Neural cell (in vitro differentiated cells): ENCODE data around the gene TMEM63B.

Source experiments
- EP300 ChIP-seq: fragments of 450-650 bp; conservative IDR thresholded peaks from 2 replicates; pipeline ENCODE4 v1.6.1; 2014; ENCODE audit warnings: antibody characterized with exemption, mild to moderate bottlenecking, moderate library complexity; ENCODE audit not compliant: poor library complexity, severe bottlenecking
- EZH2 ChIP-seq: fragments of 200-600, 300-800 bp; shearing (Covaris generic), sonication (generic); IDR thresholded peaks from 2 replicates; pipeline ENCODE4 v1.6.1; 2014; ENCODE audit warnings: antibody characterized with exemption, low read length, borderline replicate concordance, mild to moderate bottlenecking; ENCODE audit not compliant: insufficient read depth, poor library complexity, severe bottlenecking
- POLR2AphosphoS5 ChIP-seq: IDR thresholded peaks from 2 replicates; pipeline ENCODE4 v1.6.1; 2012
- RAD21 ChIP-seq: fragments of 450-650 bp; conservative IDR thresholded peaks from 2 replicates; pipeline ENCODE4 v1.6.1; 2014; ENCODE audit warnings: antibody characterized with exemption, mild to moderate bottlenecking, moderate library complexity
- SMC3 ChIP-seq: fragments of 450-650 bp; conservative IDR thresholded peaks from 2 replicates; pipeline ENCODE4 v1.6.1; 2014; ENCODE audit warnings: antibody characterized with exemption, mild to moderate bottlenecking, moderate library complexity; ENCODE audit not compliant: poor library complexity
- TAF1 ChIP-seq: IDR thresholded peaks from 2 replicates; pipeline ENCODE4 v1.6.1; 2012; ENCODE audit warnings: low read depth
- TF ChIP-seq, protein P1 (sequence below): fragments of 450-650 bp; IDR thresholded peaks from 2 replicates; pipeline ENCODE4 v1.5.1; 2014; ENCODE audit warnings: antibody characterized with exemption, mild to moderate bottlenecking, moderate library complexity; ENCODE audit not compliant: poor library complexity, severe bottlenecking
- TF ChIP-seq, protein P2 (sequence below): IDR thresholded peaks from 2 replicates; pipeline ENCODE4 v1.6.1; 2012; ENCODE audit warnings: borderline replicate concordance

DNA sequence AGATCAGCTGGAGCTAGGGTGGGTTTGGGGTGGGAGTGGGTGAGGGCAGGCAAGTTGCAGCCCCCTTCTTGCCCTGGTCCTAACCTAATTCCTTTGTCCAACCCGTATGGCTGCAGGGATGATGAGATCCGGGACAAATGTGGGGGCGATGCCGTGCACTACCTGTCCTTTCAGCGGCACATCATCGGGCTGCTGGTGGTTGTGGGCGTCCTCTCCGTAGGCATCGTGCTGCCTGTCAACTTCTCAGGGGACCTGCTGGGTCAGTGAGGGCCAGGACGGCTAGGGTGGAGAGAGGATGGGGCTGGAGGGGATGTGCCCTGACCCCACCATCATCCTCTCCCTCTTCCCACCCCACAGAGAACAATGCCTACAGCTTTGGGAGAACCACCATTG is 12.0 kb downstream of the TMEM63B start:
- TF ChIP-seq POLR2AphosphoS5 (no peak), EZH2 (no peak), EP300 (no peak), RAD21 (no peak), SMC3 (no peak), TAF1 (no peak)
- TF ChIP-seq, protein P1, sequence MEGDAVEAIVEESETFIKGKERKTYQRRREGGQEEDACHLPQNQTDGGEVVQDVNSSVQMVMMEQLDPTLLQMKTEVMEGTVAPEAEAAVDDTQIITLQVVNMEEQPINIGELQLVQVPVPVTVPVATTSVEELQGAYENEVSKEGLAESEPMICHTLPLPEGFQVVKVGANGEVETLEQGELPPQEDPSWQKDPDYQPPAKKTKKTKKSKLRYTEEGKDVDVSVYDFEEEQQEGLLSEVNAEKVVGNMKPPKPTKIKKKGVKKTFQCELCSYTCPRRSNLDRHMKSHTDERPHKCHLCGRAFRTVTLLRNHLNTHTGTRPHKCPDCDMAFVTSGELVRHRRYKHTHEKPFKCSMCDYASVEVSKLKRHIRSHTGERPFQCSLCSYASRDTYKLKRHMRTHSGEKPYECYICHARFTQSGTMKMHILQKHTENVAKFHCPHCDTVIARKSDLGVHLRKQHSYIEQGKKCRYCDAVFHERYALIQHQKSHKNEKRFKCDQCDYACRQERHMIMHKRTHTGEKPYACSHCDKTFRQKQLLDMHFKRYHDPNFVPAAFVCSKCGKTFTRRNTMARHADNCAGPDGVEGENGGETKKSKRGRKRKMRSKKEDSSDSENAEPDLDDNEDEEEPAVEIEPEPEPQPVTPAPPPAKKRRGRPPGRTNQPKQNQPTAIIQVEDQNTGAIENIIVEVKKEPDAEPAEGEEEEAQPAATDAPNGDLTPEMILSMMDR: no peak
- TF ChIP-seq, protein P2, sequence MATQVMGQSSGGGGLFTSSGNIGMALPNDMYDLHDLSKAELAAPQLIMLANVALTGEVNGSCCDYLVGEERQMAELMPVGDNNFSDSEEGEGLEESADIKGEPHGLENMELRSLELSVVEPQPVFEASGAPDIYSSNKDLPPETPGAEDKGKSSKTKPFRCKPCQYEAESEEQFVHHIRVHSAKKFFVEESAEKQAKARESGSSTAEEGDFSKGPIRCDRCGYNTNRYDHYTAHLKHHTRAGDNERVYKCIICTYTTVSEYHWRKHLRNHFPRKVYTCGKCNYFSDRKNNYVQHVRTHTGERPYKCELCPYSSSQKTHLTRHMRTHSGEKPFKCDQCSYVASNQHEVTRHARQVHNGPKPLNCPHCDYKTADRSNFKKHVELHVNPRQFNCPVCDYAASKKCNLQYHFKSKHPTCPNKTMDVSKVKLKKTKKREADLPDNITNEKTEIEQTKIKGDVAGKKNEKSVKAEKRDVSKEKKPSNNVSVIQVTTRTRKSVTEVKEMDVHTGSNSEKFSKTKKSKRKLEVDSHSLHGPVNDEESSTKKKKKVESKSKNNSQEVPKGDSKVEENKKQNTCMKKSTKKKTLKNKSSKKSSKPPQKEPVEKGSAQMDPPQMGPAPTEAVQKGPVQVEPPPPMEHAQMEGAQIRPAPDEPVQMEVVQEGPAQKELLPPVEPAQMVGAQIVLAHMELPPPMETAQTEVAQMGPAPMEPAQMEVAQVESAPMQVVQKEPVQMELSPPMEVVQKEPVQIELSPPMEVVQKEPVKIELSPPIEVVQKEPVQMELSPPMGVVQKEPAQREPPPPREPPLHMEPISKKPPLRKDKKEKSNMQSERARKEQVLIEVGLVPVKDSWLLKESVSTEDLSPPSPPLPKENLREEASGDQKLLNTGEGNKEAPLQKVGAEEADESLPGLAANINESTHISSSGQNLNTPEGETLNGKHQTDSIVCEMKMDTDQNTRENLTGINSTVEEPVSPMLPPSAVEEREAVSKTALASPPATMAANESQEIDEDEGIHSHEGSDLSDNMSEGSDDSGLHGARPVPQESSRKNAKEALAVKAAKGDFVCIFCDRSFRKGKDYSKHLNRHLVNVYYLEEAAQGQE: no peak
